NCI-H1436 (cell line): Measurements from ENCODE around the gene THUMPD3.
A peak's percentile ranks its signal among the peaks of the same experiment; 100 is the strongest.

ENCODE experiments used
- DNase-seq: peaks from one replicate; lab custom pipeline; 2025; lab: John Stamatoyannopoulos, UW

The THUMPD3 gene

DNA sequence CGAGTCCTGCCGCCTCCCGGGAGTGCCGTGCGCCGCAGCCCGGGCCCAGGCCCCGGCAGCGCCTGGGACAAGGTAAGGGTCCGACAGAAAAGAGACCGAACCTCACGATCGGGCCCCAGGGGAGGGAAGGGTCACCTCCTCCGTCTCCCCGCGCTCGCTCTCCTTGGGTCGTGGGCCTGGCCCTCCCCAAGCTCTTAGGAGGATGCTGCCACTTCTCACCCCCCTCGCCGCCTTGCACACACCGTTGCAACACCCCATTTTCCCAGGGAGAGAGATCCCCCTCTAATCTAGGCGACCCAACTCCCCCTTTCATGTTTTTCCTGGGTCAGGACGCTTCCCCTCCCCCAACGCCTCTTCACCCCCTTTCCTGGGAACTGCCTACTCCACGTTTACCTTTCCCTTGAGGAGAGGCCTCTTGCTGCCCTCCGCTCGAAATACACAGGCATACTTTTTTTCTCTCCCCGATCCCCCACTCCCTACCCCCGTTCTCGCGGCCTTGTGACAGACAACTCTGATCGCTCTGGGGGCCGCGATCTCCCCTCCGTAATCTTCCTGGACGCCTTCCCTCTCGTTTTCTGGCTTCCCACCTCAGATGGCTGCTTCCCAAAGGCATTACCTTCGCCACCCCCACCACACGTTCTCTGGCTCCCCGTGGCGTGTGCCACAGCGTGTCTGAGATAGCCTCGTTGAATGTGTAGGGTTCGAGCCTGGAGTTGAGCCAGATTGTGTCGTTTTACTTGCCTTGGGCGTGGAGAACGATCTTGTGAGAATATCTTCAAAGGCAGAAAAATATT is 35.2 kb downstream of the THUMPD3 start:
- DNase-seq = no peak

DNA sequence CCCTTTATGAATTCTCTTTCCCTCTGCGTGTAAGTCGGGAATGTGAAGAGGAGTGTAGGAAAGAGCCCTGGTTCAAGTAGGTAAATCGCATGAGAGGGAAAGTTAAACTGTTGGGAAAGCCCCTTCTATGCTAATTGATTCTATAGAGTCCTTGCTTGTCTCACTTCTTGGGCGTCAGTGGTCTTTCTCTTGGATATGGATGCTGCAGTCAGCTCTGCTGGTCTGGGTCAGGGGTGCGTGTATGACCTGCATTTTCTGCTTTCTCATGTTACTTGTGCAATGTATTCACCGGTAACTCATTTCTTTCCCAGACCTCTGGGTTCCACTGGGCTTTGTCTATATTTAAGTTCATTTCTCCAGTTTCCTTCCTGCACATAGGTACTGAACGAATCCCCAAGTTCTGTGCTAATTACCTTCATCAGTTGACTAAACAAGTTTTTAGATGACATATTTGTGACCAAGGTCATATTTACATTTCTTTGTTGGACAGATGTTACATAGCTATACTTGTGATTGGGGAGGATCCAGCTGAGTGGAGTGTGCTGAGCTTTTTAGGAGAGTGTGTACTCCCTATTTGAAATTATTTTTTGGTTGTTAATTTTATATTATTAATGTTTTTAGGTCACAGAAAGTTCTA is 36.0 kb downstream of the THUMPD3 start:
- no peak for DNase-seq

DNA sequence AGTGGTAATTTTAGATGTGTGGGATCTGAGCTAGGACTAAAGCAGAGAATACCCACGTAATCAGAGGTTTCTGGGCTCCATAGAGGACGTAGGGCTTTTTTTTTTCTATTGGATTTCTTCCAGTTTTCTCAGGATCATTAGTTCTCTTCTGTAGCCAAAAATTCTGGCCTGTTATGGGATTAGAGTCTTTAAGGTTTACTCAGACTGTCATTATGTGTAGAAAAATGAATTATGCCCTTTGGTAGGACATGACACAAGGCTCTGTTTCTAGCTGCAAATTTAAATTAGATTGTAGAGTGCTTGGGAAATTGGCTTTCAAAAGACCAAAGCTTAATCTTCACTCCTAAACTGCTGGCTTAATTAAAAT is 36.5 kb downstream of the THUMPD3 start:
- no peak for DNase-seq

DNA sequence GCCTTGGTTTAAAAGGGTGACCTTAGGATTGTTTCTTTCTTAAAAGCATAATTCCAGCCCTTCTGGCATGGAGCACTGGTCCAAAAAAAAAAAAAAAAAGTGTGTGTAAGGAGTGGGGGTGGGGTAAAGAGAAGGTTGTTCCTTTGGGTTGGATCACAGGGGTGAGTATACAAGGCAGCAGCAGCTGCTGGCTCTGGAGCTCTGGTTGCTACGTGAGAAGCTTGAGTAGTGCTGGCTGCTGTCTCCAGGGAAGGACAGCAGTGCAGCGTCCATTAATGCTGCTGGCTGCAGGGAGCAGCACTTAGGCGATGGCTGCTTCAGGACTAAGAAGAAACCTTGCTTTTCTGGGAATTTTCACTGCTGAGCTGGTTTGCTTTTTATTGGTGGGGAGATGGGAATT is 36.9 kb downstream of the THUMPD3 start:
- peak; percentile 66 for DNase-seq

DNA sequence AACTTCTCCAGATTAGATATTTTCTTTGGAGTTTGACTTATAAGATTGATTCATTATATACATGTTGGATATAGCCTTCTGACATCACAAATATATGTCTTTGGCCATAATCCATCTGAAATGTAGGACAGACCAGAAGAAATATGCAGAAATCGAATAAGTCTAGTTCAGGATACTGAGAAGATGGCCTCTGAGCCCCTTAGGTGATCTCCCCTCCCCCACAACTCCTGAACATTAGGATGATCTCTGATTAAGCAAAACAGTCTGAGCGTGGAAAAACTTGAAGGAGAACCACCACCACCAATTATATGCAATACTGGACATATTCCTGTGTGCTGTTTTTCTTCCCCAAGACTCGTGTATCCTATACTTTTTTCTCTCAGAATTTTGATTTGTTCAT is 37.8 kb downstream of the THUMPD3 start:
- no peak for DNase-seq

DNA sequence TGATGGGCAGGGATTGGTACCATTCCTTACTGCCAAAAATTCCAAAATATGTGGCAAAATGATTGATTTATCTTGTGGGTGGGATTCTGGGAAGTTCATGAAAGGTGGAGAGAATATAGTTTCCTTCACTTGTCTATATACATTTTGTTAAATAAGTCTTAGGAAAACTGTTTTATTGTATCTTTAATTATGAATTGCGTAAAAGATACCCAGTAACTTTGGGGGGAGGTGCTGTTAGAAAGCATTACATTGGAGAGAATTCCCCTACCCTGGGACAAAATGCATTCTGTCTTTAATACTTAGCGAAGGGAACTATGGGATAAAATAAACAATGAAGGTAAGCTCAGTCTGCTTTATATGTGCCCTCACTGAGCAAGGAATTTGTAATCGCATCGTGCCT is 39.1 kb downstream of the THUMPD3 start:
- no peak for DNase-seq

DNA sequence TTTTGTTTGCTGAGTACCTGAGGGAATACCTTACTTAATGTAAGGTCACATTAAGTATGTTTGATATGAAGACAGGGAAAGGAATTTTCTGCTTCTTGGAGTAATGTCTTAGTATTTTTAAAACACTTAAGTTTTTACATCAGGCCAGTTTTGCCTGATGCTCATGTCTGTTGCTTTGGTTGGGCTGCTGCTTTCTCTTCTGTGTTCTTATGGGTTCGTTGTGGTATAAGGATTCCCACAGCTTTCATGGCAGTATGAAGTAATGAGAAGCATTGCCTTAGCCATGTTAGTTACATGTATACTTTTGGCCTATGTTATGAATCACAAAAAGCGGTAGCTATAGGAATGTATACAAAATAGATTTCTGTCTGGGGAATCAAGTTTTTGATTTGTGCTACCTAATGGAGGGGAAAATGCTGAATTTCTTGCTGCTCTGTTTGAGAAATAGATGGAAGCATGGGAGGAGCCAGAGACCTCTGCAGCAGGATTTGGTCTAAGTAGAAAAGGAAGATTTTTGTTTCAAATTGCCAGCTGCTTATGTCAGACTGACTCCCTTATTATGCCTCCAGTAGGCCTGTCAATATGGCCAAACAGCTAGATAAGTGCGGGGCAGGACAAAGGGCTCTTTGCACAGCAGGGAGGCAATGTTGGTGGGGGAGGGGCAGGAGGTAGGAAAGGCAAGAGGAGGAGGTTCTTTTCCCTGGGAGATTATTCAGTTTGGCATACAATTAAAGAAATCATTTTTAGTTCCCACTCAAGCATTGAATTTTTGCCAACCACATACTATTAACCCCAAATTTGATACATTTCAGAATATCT is 39.8 kb downstream of the THUMPD3 start:
- peak; percentile 9 for DNase-seq

DNA sequence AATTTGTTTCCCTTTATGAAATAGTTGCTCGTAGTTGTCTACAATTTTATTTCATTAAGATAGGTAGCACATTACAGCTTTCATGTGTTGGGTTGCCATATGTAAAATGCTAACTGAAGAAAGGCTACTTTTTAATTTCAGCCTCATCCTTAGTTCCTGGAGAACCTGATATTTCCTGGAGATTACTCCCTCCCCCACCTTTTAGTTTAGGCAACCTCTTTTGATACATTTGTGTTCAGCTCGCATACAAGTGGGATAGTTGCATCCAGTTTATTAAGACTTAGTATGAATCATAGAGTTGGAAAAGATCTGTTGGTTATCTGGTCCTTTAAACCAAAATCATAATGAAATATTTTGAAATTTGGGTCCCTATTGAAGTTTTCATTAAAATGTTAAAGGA is 40.6 kb downstream of the THUMPD3 start:
- no peak for DNase-seq

DNA sequence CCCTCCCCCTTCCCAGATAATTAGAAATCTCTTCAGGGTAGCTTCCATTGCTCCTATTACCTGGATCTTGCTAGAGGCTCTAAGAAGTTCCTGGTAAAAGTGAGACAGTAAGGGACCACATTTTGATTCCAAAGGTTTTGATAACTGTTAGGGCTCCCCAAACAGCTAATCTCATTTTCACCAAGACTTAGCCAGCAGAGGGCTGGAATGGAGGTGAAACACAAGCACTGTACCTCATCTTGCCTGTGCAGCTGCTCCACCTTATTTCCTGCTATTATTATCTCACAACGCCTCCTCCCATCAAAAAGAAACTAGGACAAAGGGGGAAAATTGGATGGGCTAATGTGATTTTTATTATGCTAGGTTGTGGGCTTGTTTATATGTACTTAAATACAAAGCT is 41.8 kb downstream of the THUMPD3 start:
- DNase-seq = peak; percentile 12

DNA sequence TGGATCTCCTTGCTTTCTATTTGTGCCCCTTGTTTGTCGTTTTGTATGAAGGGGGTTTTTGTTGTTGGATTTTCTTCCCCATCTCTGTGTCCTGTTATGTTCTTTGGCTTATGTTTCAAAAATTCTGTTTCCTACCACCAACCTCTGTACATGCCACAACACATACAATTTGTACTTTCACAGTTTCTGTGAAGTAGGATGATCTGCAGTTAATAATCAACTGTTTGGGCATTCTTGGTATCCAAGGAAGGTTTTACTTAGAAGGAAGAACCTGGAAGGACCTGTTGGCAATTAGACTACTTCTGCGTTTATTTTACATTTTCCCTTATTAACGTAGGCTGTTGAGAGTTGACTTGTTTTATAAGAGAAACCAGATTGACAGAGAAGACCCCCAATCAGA is 42.9 kb downstream of the THUMPD3 start:
- DNase-seq = no peak

DNA sequence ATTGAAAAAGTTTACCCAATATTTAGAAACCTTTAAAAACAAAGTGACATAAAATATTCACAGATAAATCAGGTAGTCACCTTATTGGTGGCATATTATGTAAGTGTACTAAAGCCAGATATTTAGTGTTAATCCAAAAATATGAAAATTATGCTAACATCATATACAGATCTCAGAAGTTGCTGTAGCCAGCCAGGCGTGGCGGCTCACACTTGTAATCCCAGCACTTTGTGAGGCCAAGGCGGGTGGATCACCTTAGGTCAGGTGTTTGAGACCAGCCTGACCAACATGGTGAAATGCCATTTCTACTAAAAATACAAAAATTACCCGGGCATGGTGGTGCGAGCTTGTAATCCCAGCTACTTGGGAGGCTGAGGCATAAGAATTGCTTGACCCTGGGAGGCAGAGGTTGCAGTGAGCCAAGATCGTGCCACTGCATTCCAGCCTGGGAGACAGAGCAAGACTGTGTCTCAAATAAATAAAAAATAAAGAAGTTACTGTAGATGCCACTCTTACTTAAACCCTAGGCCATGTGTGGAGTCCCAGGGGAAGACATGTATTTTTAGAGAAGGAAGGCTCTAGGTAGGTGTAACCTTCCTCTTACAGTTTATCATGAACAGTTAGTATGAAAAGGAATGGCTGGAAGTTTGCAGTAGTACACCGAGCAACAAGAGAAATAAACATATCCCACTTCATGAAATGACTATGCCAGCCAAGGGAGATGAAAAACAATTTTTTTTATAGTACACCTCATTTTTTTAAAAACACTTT is 44.2 kb downstream of the THUMPD3 start:
- DNase-seq = no peak

DNA sequence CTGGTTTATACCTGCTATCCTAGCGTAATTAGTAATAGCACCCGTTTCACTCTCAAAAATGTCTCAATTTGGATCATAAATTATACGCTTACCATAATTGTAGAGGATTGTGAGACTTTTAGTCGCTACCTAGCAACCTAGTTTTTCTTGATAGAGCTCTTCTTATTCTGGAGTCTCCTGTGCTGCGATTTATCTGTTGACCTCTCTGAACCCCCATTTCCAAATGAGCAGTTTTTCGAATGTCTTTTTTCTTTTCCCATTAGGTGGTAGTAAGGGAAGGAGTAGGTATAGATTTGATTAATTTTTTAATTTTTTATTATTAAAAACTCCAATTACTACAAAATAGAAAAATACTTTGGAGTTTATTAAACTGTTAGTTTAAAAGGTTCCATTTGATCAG is 45.2 kb downstream of the THUMPD3 start:
- DNase-seq = no peak

DNA sequence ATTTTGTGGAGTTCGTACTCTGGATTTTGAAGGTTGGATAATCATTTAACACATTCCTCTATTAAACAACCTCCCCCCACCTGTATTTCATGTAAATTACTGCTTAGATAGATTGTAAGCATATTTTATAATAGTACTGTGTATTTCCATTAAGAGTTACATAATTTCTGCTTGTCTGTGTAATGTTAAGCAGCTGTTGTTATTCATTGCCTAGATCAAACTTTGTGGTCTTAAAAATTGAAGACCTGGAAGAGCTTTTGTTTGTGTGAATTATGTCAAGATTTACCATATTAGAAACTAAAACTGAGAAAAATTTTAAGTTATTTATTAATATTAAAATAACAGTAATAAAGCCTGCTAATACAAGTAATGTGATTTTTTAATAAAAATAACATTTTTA is 45.7 kb downstream of the THUMPD3 start:
- no peak for DNase-seq

DNA sequence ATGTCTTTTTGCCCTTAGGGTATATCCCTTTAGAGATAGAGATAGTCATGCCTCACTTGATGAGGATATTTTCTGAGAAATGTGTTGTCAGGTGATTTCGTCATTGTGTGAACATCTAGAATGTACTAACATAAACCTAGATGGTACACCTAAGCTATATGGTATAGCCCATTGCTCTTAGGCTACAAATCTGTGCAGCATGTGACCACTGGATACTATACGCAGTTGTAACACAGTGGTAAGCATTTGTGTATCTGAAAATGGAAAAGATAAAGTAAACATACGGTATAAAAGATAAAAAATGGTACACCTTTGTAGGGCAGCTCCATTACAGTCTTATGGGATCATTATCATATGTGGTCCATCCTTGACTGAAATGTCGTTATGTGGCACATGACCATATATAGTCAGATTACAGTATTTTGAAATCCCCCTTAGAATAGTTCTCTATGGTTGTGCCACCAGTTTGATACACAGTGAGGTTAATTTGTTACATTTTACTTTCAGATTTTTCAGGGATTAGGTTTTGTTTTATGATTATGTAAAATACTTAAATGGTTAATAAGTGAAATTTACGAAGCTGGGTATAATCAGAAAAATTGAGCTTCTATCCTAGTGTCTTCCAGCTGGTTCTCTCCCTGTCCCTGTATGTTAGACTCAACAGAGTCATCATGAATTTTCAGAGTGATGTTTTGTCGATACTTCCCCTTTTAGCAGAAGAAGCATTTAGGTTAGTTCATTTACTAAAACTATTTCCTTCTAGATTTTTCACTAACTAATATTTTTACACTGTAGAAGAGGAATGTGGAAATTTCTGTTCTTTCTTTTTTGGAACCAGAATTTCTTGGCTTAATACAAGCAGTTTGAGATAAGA is 47.4 kb downstream of the THUMPD3 start:
- no peak for DNase-seq

DNA sequence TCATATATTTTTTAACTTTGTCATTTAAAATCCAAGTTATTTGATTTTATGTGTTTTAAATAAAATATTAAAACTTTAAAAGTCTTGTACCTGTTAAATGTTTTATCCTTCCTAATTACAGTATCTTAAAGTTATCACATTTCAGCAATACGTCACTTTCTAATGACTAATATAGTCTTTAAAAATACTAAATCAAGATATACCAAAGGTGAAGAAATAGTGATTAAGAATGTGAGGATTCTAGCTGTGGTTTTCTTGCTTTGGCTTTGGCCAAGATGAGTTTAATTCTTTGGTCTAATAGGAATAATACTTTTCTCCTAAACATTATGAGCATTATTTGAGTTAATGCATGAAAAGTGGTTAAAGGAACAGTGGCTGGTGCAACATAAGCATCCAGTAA is 48.4 kb downstream of the THUMPD3 start:
- DNase-seq = no peak

DNA sequence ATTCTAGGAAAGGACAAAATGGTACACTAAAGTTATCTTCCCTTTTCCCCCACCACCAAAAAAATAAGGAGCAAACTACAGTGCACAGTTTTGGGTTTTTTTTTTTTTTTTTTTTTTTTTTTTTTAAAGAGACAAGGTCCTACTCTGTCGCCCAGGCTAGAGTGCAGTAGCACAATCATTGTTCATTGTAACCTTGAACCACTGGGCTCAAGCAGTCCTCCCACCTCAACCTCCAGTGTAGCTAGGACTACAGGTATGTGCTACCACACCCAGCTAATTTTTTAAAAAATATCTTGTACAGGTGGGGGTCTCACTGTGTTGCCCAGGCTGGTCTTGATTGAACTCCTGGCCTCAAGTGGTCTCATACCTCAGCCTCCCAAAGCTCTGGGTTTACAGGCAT is 49.4 kb downstream of the THUMPD3 start:
- DNase-seq = no peak

DNA sequence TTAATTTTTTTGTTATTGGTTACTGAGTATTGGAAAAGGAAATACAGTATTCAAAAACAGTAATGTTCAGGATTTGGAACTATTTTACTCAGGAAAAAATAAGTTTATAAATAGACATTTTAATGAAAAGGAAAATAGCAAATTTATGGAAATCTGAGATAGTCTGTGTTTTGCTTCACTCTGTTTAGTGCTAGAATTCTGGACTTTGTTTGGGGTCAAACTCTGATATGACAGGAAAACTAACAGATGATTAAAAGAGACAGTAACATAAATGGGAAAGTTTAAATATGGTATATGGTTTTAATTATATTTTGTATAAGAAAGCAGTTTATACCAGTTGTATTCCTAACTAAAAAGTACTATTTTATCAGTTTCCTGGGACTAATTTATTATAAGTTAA is 52.0 kb downstream of the THUMPD3 start:
- no peak for DNase-seq

DNA sequence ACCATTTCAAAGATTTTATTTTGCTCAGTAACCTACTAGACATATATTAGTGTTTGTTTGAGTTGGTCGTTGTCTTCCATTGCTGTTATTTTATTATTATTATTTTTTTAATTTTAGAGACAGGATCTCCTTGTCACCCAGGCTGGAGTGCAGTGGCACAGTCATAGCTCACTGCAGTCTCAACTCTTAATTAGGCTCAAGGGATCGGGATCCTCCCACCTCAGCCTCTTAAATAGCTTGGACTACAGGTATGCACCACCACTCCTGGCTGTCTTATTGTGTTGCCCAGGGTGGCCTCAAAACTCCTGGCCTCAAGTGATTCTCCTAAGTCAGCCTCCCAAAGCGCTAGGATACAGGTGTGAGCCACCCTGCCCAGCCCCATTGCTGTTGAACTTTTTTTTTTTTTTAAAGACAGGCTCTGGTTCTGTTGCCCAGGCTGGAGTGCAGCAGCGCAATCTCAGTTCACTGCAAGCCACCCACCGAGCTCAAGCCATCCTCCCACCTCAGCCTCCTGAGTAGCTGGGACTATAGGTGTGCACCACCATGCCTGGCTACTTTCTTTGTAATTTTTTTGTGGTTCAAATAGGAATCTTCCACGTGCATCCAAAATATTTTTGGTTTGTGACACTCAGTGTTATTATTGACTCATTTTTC is 52.8 kb downstream of the THUMPD3 start:
- no peak for DNase-seq

DNA sequence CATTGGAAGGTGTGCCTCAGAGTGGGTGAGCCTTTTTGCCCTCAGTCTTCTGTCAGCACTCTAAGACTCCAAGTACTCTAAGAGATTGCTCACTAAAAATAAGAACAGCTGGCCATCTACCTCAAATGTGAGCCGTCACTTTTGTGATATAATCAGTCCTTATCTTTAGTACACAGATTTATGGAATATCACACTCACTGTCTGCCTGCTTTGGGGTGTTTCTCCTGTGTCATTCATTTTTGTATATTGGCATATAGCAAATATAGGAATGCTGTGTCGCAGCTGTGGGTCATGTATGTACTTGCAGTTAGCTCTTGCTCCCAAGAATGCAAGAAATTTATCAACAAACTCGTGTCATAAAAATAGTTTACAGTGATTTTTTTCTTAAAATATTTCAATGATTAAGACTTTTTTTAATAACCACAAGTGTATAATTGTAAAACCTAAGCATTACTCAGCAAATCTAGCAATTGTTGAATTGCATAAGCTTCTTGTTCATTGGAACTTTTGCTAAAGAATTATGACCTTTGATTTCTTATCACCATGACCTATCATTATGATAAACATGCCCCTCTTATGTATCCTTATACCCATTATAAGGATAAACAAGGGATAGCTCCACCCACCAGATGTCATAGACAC is 53.4 kb downstream of the THUMPD3 start:
- DNase-seq = no peak

DNA sequence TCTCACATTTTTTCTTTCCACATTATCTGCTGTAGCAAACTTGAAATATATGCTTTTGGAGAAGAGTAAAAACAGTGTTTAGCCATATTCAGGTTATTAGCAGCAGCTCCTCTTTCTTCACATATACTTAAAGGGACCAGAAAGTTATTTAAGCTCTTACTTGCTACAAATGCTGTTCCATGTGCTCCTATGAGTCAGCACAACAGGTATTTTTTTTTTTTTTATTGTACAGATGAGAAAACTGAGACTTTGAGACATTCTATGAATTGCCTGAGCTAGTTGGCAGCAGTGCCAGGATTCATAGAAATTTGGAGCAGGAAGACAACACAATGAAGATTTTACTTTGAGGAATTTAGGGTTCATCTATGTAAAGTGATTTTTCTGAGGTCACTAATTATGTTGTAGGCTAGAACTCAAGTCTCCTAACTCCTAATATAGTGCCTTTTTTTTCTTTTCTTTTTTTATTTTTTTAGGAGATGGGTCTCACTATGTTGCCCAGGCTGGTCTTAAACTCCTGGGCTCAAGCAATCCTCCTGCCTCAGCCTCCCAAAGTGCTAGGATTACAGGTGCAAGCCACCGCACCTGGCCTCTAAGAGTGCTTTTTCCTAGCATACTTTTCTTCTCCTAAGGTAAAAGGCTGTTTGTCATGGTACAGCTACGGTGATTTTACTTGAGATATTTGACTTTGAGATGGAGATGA is 58.1 kb downstream of the THUMPD3 start:
- DNase-seq = no peak
